GM10248 (cell line): ENCODE data around the gene GREB1.

Experiments
- CTCF ChIA-PET: fragments of 300-600 bp; sonication (Branson Sonifier 250); formaldehyde crosslinking; extraction: SDS; loops from one replicate; lab custom pipeline; 2021; ENCODE audit warnings: antibody characterized with exemption; lab: Yijun Ruan, JAX
- POLR2A ChIA-PET: fragments of 350-650 bp; sonication (Branson Sonifier 250); formaldehyde crosslinking; extraction: SDS; loops from one replicate; lab custom pipeline; 2020; ENCODE audit warnings: antibody characterized with exemption; lab: Yijun Ruan, JAX
- DNase-seq: peaks from one replicate; pipeline ENCODE4 v3.0.0; 2012; ENCODE audit errors: extremely low spot score
- TF ChIP-seq, protein P1 (sequence below): IDR thresholded peaks from 2 replicates; pipeline ENCODE4 v1.5.1; 2012; ENCODE audit warnings: mild to moderate bottlenecking, low read depth; ENCODE audit errors: extremely low read depth, missing control alignments, control extremely low read depth

Gene GREB1

DNA sequence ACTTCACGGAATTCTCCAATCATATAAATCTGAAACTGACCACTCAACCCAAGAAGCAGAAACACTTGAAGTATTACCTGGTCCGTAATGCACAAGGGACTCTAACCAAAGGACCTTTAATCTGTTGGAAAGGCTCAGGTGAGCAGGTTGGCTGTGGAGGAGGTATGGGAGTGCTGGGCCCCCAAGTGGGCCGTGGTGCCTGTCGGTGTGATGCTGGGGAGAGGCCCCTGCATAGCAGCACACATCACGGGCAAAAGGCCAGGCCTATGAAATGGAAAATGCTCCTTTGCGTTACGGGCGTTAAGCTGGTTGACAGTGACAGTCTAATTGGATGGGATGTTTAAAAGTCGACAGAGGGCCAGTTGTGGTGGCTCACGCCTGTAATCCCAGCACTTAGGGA lies 42.6 kb downstream of the GREB1 start:
- no peak for DNase-seq
- ChIA-PET CTCF (interaction anchor here (0.8 to 1.1 kb wide), 3 partner anchors 9 to 85 kb away, joined by 3 to 4 read pairs (median 3); no protein-coding TSS in a partner anchor), POLR2A (no interaction called here)
- TF ChIP-seq, protein P1, sequence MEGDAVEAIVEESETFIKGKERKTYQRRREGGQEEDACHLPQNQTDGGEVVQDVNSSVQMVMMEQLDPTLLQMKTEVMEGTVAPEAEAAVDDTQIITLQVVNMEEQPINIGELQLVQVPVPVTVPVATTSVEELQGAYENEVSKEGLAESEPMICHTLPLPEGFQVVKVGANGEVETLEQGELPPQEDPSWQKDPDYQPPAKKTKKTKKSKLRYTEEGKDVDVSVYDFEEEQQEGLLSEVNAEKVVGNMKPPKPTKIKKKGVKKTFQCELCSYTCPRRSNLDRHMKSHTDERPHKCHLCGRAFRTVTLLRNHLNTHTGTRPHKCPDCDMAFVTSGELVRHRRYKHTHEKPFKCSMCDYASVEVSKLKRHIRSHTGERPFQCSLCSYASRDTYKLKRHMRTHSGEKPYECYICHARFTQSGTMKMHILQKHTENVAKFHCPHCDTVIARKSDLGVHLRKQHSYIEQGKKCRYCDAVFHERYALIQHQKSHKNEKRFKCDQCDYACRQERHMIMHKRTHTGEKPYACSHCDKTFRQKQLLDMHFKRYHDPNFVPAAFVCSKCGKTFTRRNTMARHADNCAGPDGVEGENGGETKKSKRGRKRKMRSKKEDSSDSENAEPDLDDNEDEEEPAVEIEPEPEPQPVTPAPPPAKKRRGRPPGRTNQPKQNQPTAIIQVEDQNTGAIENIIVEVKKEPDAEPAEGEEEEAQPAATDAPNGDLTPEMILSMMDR, result no peak

DNA sequence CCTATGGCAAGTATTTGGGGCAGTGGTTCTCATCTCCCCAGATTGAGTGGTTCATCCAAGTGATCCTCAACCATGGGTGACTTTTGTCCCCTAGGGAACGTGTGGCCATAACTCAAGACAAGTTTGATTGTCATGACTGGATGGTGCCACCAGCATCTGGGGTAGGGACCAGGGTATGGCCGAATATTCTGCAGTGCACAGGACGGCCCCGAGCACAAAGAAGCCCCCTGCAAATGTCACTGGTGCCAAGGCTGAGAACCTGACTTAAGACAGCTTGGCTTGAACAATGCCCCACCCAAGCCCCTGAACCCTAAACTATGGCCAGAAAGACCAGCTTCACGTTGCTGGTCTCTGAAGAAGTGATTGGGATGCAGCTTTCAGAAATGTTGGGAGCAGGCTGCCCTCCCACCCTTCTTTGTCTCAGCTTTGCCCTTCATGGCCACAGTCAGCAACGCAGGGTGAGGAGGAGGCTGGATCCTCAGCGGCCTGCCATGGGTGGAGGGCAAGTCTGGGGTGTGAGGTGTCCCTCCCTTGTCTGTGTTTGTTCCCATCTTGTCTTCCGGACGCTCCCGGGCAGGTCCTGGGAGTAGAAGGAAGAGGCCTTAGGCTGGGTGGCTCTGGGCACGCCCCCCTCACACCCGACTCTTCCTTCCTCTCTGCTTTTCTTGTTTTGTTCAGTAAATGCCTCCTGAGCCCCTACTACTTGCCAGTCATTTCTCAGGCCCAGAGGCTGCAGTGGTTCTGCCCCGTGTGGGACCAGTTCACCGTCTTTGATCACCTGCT lies 43.4 kb downstream of the GREB1 start:
- TF ChIP-seq, protein P1, result no peak
- POLR2A ChIA-PET, result no interaction called here
- no peak for DNase-seq
- CTCF ChIA-PET, result interaction anchor here (0.8 to 9.3 kb wide), 4 partner anchors 8 to 98 kb away, joined by 3 to 196 read pairs (median 4); no protein-coding TSS in a partner anchor

DNA sequence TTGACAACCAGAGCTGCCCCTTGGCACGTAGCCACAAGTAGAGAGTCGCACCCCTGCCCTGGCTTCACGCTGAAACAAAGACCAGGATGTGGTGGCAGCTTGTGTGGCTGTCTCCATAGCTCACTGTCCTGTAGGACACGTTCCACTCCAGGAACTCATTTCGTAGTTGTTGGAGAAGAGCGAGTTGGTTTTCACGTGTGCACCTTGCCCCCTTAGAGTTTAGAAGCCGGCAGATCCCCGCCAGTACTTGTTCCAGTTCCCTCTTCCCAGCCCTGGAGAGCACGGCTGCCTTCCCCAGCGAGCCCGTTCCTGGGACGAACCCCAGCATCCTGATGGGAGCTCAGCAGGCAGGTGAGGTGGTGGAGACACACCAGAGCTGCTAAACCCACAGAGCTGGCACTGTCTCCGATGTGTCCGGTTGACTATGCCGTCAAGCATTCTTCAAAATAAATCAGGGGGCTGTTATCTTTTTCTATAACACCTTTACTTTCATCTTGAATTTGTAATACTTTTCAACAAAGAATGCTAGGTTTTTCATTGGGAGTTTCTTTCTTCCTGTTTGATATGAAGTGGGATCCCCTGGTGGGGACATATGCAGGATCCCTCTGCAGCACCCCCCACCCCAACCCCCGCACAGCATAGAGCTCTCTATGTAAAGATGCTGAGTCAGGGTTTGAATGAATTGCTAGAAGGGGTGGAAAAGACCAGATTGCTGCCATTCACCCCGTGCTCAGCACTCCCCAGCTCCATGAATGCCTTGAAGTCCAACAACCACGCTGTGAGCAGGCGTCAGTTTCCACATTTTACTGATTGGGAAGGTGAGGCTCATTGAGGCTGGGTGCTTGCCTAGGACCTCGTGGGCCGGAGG lies 44.5 kb downstream of the GREB1 start:
- TF ChIP-seq, protein P1, result no peak
- ChIA-PET POLR2A (no interaction called here), CTCF (interaction anchor here (1.5 to 10.5 kb wide), 4 partner anchors 10 to 454 kb away, joined by 3 to 207 read pairs (median 101); a partner anchor contains a TSS)
- DNase-seq, result no peak

DNA sequence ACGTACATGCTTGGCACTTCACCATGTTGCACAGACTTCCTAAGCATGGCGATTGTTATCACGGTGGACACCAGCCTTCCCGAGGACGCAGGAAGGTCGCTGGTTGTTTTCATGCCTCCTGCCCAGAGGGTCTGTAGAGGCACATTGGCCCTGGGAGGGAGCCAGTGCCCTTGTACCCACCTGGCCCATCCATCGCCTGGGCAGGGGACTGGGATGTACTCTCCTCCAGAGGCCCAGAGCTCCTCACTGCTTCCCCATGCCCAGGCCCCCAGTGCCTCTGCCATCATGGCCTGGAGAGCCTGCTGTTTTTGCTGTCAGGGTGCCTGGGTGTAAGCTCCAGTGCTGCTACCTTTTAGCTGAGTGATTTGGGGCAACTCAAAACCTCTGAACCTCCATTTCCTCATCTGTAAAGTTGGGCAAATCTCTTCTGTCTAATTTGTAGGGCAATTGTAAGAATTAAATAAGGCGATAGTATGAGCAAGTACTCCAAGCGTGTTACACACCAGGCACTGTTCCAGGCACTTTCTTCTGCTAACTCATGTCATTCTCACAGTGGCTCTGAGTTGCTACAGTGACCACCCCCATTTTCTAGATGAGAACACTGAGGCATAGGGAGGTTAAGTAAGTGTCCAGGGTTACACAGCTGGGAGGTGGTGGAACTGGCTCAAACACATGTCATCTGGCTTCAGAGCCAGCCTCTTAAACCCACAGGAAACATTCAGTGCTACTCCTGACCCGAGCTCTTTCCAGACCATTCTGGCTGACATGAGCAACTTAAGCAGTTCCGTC lies 45.3 kb downstream of the GREB1 start:
- TF ChIP-seq, protein P1, result no peak
- CTCF ChIA-PET, result interaction anchor here (1.1 to 10.5 kb wide), 6 partner anchors 9 to 455 kb away, joined by 3 to 207 read pairs (median 4); a partner anchor contains a TSS
- POLR2A ChIA-PET, result no interaction called here
- no peak for DNase-seq

DNA sequence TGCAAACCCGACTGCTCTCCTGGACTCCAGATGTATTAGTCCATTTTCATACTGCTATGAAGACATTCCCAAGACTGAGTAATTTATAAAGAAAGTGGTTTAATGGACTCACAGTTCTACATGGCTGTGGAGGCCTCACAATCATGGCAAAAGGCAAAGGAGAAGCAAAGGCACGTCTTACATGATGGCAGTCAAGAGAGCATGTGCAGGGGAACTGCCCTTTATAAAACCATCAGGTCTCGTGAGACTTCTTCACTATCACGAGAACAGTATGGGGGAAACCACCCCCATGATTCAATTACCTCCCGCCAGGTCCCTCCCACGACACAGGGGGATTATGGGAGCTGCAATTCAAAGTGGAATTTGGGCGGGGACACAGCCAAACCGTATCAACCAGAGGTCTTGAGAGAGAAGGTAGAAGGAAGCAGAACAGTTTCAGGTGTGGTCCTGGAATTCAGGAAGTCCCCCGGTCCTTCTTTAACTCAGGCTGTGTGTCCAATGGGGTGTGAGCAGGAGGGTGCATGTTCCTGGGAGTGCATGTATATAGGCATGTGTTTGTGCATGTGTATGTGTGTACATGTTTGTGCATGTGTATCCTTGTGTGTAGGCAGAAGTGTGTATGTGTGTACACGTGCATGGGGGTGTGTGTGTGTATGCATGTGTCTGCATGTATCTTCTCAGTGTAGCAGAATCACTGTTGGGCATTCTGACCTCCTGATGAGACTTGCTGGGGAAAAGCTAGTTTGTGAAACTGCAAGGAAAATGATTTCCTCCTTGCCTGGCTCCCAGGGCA lies 46.2 kb downstream of the GREB1 start:
- DNase-seq, result no peak
- TF ChIP-seq, protein P1, result no peak
- CTCF ChIA-PET, result interaction anchor here (1.1 to 10.5 kb wide), 8 partner anchors 13 to 456 kb away, joined by 3 to 207 read pairs (median 18); a partner anchor contains a TSS
- POLR2A ChIA-PET, result no interaction called here
